CD4-positive, alpha-beta T cell treated with Interleukin-6 at 100 ng/mL for 8 hours (primary cell): ENCODE measurements around the gene STX2.
"Not testable (repeated sequence)": the region's sequence is repeated elsewhere in the genome, so short reads cannot be mapped to it uniquely, and the experiment has no call there.

ENCODE experiments used
- DNase-seq: peaks from one replicate; pipeline ENCODE4 v3.0.0-alpha.2; 2020; ENCODE audit warnings: mixed read lengths, low spot score

STX2 gene

DNA sequence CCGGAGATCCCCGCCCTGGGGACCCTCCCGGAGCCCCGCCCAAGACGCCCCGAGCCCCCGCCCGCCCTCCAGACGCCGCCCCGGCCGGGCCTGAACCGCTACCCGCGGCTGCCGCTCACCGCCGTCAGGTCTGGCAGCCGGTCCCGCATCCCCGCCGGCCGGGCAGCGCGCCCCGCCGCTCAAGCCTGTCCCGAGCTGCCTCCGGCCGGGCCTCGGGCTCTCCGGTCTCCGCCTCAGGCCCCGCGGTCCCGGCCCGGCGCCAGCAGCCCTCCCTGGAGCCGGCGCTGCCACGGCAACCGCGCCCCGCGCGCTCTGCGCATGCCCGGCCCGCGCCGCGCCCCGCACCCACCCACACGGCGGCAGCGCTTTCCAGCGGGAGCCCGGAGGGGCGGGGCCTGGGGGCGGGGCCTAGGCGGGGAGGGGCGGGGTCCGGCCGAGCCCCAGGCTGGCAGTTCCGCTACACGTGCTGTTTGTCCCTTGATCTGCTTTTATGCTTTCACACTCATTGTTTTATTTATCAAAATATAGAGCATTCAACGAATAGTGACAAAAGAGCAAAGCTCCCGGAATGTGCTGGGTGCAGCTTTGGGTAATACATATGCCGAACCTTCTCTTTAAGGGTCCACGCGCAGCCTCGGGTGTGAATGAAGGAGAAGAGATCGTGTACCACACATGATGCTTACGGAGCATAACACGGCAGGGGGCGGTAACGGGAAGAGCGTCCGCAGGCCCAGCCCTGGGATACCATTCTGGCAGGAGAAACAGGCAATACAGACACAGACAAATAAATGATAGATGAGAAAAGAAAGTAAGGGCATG is at the start of gene STX2:
Gene STX2, minus strand, starts transcription at position 300 of the 819 bp plus-strand sequence. Its CDS starts 151 bp downstream, at position 149.
- DNase-seq, result peak; percentile 92

DNA sequence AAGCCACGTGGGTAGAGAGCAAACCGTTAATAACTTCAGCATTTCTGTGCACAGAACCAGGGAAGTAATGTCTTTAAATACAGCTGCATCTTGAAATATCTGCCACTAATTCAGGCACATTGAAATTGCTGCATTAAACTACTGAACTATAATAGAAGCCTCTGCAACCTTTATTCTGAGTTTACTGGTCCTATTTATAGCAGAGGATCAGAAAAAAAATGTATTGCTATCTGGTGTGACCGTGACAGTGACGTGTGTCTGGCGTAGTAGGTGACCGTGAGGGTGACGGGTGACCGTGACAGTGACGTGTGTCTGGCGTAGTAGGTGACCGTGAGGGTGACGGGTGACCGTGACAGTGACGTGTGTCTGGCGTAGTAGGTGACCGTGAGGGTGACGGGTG is 48.1 kb upstream of the STX2 start:
- not testable (repeated sequence) for DNase-seq

DNA sequence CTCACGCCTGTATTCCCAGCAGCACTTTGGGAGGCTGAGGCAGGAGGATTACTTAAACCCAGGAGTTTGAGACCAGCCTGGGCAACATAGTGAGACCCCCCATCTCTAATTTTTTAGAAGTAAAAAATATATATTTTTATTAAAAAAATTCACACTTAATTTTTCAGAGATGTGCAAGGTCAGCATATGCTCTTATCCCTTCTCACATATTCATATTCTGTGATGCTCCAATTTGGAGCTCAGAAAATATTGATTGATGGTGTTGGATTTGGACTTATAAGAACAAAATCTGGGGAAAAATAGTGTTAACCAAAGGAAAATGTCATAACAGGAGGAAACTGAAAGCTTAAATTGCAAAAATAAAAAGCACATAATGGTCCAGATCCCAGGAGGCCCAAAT is 42.5 kb upstream of the STX2 start:
- DNase-seq, result no peak

DNA sequence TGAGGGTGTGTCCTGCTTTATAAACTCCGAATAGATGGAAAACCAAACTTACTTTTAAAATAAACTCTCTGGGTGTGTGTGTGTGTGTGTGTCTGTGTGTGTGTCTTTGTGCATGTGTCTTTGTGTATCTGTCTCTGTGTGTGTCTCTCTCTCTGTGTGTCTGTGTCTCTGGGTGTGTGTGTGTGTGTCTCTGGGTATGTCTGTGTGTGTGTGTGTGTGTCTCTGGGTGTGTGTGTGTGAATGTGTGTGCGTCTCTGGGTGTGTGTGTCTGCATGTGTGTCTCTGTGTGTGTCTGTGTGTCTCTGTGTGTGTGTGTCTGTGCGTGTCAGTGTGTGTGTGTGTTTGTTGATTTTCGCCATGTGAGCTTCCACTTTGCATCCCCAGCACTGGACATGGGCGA is 42.0 kb upstream of the STX2 start:
- DNase-seq, result no peak

DNA sequence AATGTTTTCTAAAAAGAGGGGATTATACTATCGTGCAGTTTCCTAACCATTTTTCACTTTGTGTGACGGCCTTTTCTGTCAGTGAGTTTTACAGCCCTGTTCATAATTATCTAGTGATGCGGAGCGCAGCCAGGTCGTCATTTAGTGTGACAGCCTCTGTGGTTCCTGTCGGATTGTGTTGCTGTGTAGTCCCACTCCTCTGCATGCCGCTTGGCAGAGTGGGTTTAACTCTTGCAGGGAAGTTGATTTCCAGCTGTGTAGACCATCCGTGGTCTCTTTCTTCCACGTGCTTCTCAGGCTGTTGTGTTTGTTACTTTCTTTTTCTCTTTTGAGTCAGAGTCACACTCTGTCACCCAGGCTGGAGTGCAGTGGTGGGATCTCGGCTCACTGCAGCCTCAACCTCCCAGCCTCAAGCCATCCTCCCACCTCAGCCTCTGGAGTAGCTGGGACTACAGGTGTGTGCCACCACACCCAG is 41.4 kb upstream of the STX2 start:
- DNase-seq, result no peak

DNA sequence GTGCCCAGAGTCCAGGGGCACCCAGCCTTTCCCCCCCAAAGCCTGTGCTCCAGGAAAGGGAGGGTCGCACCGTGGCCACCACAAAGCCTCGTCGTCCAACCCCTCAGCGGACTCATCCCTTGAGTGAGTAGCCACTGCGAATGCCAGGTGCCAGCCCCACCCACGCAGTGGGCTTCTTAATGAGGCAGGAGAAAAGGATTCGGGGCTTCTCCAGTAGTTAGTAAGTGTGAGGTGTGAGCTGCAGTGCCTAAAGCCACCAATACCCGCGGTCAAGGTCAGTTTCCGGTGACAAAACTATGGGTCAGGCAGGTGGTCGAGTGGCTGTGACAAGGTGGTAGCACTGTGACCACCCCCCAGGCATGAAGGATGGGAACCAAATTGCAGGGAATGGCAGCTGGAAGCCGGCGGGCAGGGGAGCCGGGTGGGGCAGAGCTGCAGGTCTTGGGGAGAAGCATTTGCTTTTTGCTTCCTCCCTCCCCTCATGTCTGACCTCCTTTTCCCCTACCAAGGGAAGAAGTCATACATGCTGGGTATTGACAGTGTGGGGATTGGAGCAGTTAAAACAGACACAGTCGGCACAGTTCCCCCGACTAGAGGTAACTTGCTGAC is 40.8 kb upstream of the STX2 start:
- DNase-seq, result no peak

DNA sequence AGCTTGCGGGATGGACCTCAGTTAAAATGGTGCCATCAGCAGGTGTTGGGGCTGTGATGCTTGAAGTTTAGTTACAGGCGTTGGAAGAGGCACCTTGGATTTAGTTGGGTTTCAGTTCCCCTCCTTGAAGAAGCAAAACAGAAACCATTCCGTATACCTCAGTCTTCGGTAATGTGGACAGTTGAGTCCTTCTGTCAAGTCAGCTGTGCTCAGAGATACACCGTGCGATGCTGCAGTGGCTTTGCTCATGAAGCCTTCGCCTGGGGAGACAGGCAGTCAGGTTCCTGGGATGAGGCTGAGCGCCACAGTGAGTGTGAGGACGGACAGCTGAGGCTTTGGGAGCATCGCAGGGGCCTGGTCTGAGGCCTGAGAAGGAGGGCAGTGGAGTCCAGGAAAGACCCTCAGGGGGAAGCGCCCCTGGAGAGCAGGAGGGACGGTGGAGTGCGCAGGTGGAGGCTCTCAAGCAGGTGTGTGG is 40.2 kb upstream of the STX2 start:
- DNase-seq, result no peak

DNA sequence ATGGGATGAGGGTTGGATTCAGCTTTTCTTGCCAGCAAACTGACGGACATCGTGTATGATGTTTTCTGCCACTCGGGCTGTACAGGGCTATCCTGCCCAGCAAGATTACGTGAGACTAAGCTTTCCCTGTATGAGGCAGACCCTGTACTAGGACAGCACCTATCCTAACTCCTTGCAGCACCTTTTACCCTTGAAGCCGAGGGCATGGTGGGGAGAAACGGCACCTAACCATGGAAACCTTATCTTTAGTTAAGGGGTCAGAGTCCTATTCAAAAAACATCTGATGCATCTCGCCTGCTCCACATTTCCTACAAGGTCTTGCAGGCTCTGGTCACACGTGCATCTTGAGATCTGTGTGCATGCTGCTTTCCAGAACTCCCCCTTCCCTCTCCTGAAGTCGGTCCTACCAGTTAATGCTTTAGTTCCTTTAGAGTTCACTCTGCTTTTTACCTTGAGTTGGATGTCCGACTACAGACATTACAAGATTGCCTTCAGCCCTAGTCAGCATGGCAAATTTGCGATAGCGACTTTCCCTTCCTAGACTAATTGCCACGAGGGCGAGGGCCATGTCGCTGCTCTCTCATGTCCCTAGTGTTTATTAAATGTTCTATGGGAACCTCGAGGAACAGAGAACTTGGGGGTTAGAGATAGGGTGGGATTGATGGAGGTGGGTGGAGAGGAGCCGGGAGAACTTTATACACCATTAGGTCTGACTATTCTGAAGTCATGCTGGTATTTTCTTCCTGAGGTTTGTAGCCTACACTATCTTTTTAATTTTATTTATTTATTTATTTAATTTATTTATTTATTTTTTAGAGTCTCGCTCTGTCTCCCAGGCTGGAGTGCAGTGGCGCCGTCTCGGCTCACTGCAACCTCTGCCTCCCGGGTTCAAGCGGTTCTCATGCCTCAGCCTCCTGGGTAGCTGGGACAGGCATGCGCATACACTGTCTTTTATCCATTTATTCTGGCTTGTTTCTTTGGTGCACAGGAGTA is 39.4 kb upstream of the STX2 start:
- no peak for DNase-seq

DNA sequence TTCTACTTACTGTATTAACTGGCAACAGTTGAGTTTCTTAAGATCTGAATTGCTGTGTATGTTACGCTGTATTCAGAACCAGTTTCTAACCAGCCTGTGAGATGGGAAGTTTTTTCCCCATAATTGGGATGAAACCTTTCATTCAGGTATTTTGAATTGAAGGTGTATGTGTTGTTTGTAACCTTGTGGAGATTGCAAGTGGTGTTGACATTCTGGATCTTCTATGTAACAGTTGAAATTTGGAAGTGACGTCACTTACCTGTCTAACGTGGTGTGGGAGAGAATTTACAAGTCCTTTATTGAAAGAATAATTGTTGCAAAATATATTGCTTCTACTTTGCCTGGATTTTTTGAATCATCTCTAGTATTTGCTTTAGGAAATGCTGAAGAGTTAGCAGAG is 38.3 kb upstream of the STX2 start:
- no peak for DNase-seq

DNA sequence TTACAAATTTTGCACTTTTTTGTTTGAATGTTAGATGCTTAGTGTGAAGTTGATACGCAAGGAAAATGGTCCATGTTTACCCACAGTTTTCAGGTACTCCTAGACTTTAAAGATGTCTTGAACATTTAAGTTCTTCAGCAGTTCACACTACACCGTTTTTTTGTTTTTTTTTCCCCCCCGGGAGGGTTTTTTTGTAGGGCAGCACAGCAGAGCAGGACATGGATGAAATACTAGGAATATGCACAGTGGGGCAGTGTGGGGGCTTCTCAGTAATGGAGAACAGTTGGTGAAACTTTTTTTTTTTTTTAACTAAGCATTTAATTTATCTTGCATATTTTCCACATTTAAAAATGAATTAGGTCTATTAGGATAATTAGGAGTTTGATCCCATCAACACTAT is 37.7 kb upstream of the STX2 start:
- DNase-seq, result no peak

DNA sequence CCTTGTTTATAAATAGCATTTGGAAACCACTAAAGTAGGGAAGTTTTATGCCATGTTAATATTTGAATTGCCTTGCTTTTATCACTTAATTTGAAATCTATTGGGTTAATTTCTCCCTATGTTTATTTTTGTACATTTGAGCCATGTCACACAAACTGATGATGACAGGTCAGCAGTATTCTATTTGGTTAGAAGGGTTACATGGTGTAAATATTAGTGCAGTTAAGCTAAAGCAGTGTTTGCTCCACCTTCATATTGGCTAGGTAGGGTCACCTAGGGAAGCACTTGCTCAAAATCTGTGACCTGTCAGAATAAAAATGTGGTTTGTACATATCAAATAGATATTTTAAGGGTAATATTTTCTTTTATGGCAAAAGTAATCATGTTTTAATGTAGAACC is 37.2 kb upstream of the STX2 start:
- no peak for DNase-seq

DNA sequence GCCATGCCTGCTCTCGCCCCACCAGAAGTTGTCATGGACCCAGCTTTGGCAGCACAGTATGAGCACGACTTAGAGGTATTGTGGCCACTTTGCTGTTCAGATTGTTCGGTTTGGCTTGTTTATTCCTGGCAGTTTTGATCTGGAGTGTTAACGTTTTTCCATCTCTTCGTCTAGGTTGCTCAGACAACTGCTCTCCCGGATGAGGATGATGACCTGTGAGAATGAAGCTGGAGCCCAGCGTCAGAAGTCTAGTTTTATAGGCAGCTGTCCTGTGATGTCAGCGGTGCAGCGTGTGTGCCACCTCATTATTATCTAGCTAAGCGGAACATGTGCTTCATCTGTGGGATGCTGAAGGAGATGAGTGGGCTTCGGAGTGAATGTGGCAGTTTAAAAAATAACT is 36.7 kb upstream of the STX2 start:
- not testable (repeated sequence) for DNase-seq

DNA sequence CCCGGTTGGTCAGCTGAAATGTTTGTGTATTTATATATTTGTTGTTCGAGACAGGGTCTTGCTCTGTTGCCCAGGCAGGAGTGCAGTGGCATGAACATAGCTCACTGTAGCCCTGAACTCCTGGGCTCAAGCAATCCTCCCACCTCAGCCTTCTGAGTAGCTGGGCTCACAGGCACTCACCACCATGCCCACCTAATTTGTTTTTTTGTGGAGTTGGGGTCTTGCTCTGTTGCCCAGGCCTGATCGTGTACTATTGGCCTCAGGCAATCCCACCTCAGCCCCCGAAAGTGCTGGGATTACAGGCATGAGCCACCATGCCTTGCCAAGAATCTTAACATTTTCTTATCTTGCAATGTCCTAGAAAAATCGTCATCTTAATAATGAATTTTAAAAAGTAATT is 36.1 kb upstream of the STX2 start:
- no peak for DNase-seq

DNA sequence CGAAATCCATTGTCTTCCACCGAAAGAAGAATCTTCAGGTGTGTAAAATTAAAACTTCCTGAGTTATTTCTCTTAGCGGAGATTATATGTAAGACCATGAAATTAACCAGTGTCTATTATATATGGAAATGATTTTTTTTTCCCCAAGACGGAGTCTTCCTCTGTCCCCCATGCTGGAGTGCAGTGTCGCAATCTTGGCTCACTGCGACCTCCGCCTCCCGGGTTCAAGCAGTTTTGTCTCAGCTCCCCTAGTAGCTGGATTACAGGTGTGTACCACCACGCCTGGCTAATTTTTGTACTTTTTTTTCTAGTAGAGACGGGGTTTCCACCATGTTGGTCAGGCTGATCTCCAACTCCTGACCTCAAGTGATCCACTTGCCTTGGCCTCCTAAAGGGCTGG is 35.6 kb upstream of the STX2 start:
- no peak for DNase-seq

DNA sequence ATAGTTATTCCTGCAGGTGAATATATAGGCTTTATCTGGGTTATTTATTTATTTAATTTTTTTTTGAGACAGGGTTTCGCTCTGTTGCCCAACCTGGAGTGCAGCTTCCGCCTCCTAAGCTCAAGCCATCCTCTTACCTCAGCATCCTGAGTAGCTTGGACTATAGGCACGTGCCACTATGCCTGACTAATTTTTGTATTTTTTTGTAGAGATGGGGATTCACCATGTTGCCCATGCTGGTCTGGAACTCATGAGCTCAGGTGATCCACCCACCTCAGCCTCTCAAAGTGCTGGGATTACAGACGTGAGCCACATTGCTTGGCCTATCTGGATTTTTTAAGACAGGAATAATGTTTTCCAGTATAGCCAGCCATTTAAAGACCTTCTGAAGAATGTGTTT is 34.8 kb upstream of the STX2 start:
- DNase-seq, result no peak

DNA sequence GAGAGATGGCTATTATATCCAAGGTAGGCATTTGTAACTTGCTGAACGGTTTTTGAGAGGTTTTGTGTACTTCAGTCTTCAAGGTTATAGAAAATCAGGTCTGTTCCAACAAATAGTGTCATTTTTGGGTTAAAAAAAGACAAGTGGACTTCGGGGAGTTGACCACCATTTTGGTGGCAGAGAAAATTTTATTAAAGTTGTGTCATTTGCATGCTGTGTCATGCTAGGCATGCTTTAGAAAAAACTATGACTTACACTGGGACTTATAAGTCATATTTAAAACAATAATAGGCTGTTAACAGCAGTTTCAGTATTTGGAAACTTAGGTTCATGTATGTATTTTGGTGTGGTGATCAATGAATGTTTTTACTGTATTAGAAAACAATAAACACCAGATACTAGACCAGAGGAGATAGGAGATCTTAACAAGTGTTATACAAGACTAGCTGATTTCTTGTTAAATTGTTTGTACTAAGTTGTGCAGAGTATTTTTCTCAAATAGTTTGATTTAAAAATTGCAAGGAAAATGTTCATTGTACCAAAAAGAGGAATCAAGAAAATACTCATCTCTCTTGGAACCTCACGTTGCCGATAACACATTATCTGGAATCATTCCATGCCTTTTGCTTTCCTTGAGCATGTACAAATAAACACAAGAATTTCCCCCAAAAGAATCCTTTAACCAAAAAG is 34.2 kb upstream of the STX2 start:
- no peak for DNase-seq

DNA sequence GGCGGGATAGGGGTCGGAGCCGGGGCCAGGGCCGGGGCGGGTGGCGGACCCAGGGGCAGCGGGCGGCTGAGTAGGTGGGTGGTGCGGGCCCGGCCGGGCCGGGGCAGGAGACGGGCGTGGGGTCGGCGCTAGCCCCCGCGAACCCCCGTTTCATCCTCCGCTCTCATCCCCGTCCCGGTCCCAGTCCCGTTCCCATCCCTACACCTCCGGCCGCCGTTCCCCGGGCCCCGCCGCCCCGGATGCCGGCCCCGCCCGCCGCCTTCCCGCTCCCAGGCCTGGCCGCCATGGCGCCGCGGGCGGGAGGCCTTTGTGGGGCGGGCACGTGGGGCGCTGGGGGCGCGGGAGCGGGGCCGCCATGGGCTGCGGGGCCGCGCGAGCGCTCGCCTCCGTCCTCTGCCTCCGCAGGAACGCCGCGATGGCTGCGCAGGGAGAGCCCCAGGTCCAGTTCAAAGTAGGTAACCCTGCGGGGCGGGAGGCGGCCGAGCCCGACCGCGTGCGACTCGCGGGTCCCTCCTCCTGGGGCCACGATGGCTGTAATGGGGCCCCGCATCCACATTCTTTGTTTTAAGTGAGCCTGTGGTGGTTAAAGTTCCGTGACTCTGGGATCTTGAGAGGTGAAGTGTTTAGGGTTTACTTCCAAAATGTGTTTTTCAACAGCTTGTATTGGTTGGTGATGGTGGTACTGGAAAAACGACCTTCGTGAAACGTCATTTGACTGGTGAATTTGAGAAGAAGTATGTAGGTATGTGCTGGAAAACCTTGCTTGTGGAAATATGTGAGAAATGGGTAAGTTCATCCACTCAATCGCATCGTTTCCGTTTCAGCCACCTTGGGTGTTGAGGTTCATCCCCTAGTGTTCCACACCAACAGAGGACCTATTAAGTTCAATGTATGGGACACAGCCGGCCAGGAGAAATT is 33.4 kb upstream of the STX2 start:
- peak; percentile 19 for DNase-seq

DNA sequence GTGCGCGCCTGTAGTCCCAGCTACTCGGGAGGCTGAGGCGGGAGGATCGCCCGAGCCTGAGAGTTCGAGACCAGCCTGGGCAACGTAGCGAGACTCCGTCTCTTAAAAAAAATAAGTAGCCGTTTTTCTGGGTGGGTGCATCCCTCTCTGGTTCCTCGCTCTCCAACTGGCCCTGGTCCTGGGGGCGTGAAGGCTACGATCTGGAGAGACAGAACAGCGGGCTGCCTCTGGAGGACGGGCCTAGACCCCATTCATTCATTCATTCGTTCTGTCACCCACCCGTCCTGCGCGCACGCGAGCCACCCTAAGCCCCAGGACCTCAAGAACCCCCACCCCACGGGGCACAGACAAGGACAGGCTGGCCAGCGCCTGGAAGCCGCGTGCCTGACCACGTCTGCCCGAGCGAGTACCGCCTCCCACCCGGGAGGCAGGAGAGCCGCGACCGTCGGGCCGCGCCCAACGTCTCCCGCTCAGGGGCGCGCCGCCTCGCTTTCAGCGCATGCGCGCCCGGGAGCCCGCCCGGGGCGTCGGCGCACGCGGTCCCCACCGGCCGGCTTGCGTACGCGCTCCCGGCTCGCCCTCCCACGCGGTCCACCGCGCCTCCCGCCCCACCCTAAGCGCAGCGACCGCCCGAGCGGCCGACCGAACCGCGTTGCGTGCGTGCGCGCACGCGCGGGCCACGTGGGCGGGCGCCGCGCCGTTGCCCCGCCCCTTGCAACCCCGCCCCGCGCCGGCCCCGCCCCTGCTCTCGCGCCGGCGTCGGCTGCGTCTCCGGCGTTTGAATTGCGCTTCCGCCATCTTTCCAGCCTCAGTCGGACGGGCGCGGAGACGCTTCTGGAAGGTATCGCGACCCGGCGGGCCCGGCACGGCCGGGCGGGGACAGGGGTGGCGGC is 32.5 kb upstream of the STX2 start, which contains the start of gene RAN:
Gene RAN, plus strand, starts transcription at position 781 of the 893 bp plus-strand sequence. CDS start 528 bp downstream, outside the sequence.
- DNase-seq, result peak; percentile 94
